Activated CD4-positive, alpha-beta T cell treated with anti-CD3 and anti-CD28 coated beads for 4 hours (primary cell): ENCODE data around the gene KAT14.
"Not testable (repeated sequence)": the region's sequence is repeated elsewhere in the genome, so short reads cannot be mapped to it uniquely, and the experiment has no call there.

ENCODE experiments used
- DNase-seq, 2 donors: peaks; one replicate each; pipeline ENCODE4 v3.0.0-alpha.2; 2020

KAT14 gene

GRCh38 chr20:18165553-18165952 lies 27.9 kb downstream of the KAT14 start:
- no peak for DNase-seq

- no peak for DNase-seq
Observed at GRCh38 chr20:18166241-18166881, 28.7 kb downstream of the KAT14 start.

- DNase-seq = no peak
Observed at GRCh38 chr20:18166950-18167349, 29.3 kb downstream of the KAT14 start.

GRCh38 chr20:18172379-18172778 lies 34.7 kb downstream of the KAT14 start:
- DNase-seq = no peak

GRCh38 chr20:18174906-18175683 lies 37.4 kb downstream of the KAT14 start:
- DNase-seq = no peak

- no peak for DNase-seq
Observed at GRCh38 chr20:18176318-18176785, 38.7 kb downstream of the KAT14 start.

- not testable (repeated sequence) for DNase-seq
Observed at GRCh38 chr20:18180366-18180765, 42.7 kb downstream of the KAT14 start.

- DNase-seq = no peak
Observed at GRCh38 chr20:18180815-18181214, 43.2 kb downstream of the KAT14 start.

GRCh38 chr20:18187020-18187419 lies 49.4 kb downstream of the KAT14 start:
- no peak for DNase-seq

GRCh38 chr20:18188434-18188833 lies 50.8 kb downstream of the KAT14 start:
- no peak for DNase-seq

GRCh38 chr20:18190338-18191233 lies 52.9 kb downstream of the KAT14 start:
- no peak for DNase-seq

GRCh38 chr20:18191306-18191705 lies 53.6 kb downstream of the KAT14 start:
- no peak for DNase-seq

GRCh38 chr20:18194461-18194860 lies 56.8 kb downstream of the KAT14 start:
- not testable (repeated sequence) for DNase-seq

- no peak for DNase-seq
Observed at GRCh38 chr20:18195931-18196330, 58.3 kb downstream of the KAT14 start.

- DNase-seq = no peak
Observed at GRCh38 chr20:18197382-18198070, 59.9 kb downstream of the KAT14 start.

GRCh38 chr20:18202966-18203365 lies 65.3 kb downstream of the KAT14 start:
- DNase-seq = no peak

GRCh38 chr20:18203700-18204099 lies 66.0 kb downstream of the KAT14 start:
- DNase-seq = not testable (repeated sequence)

- no peak for DNase-seq
Observed at GRCh38 chr20:18213002-18213401, 75.3 kb downstream of the KAT14 start.

GRCh38 chr20:18215566-18215965 lies 77.9 kb downstream of the KAT14 start:
- DNase-seq = no peak

GRCh38 chr20:18218280-18218679 lies 80.6 kb downstream of the KAT14 start:
- no peak for DNase-seq

- DNase-seq = no peak
Observed at GRCh38 chr20:18223409-18223808, 85.7 kb downstream of the KAT14 start.

- DNase-seq = no peak
Observed at GRCh38 chr20:18224968-18225568, 87.4 kb downstream of the KAT14 start.
